GM23338 (cell line): ENCODE results near the gene PEPD. TPM values are rescaled to one million over a fixed set of nuclear protein-coding genes. Genes with fewer than 3 reads are reported as not detected.

Experiments
- ATAC-seq: fragments of 200-7000 bp; cut with Tn5 transposase; 3 replicates; pipeline ENCODE4 v1.9.1; 2020
- DNase-seq: peaks from one replicate; pipeline ENCODE4 v3.0.0-alpha.2; 2015; ENCODE audit warnings: low spot score
- H2AFZ ChIP-seq: fragments of 200-600 bp; sonication (generic); 2 replicates; pipeline ENCODE4 v1.8.0; 2016; ENCODE audit warnings: antibody characterized with exemption, mild to moderate bottlenecking, moderate library complexity
- H3F3A ChIP-seq: fragments of 200-600 bp; sonication (generic); replicated peaks from 2 replicates; pipeline ENCODE4 v1.8.0; 2017; ENCODE audit warnings: antibody characterized with exemption, mixed run types, low read depth
- H3K27ac ChIP-seq: fragments of 200-600 bp; sonication (generic); 2 replicates; pipeline ENCODE4 v1.6.1; 2016; ENCODE audit warnings: low read depth
- H3K27me3 ChIP-seq: fragments of 200-600 bp; sonication (generic); 2 replicates; pipeline ENCODE4 v1.8.0; 2016; ENCODE audit warnings: mild to moderate bottlenecking, mixed run types, moderate library complexity; ENCODE audit not compliant: insufficient read depth
- H3K36me3 ChIP-seq: fragments of 200-600 bp; sonication (generic); 2 replicates; pipeline ENCODE4 v1.8.0; 2016; ENCODE audit warnings: mild to moderate bottlenecking; ENCODE audit not compliant: insufficient read depth
- H3K4me1 ChIP-seq: fragments of 200-600 bp; sonication (generic); 2 replicates; pipeline ENCODE4 v1.8.0; 2016; ENCODE audit warnings: mild to moderate bottlenecking, moderate library complexity; ENCODE audit not compliant: insufficient read depth
- H3K4me2 ChIP-seq: fragments of 200-600 bp; sonication (generic); 2 replicates; pipeline ENCODE4 v1.7.1; 2017; ENCODE audit warnings: mixed run types
- H3K4me3 ChIP-seq: fragments of 200-600 bp; sonication (generic); 2 replicates; pipeline ENCODE4 v1.6.1; 2016; ENCODE audit warnings: mixed run types
- H3K79me2 ChIP-seq: fragments of 200-600 bp; sonication (generic); replicated peaks from 2 replicates; pipeline ENCODE4 v1.8.0; 2017; ENCODE audit warnings: mild to moderate bottlenecking; ENCODE audit not compliant: insufficient read depth
- H3K9me2 ChIP-seq: fragments of 200-600 bp; sonication (generic); 2 replicates; pipeline ENCODE4 v1.8.0; 2017; ENCODE audit not compliant: insufficient read depth
- H4K20me1 ChIP-seq: fragments of 200-600 bp; sonication (generic); replicated peaks from 2 replicates; pipeline ENCODE4 v1.8.0; 2017; ENCODE audit warnings: mild to moderate bottlenecking; ENCODE audit not compliant: insufficient read depth
- H3K27ac Mint-ChIP-seq: 2 replicates; pipeline ENCODE4 v1.8.0; 2020; ENCODE audit warnings: inconsistent platforms, mild to moderate bottlenecking, moderate library complexity, mixed read lengths
- H3K27me3 Mint-ChIP-seq: 3 replicates; pipeline ENCODE4 v1.8.0; 2022; ENCODE audit warnings: low read depth, mild to moderate bottlenecking, moderate library complexity, mixed read lengths, inconsistent platforms; ENCODE audit not compliant: insufficient read depth, poor library complexity
- H3K36me3 Mint-ChIP-seq: 3 replicates; pipeline ENCODE4 v1.8.0; 2021; ENCODE audit warnings: low read depth, mild to moderate bottlenecking, inconsistent platforms, moderate library complexity, mixed read lengths
- H3K4me1 Mint-ChIP-seq: 3 replicates; pipeline ENCODE4 v1.8.0; 2020; ENCODE audit warnings: mild to moderate bottlenecking, inconsistent platforms, mixed read lengths
- H3K4me3 Mint-ChIP-seq: 3 replicates; pipeline ENCODE4 v1.8.0; 2021; ENCODE audit warnings: moderate library complexity, mild to moderate bottlenecking, inconsistent platforms, mixed read lengths
- H3K9me3 Mint-ChIP-seq: 3 replicates; pipeline ENCODE4 v1.8.0; 2020; ENCODE audit warnings: moderate library complexity, mild to moderate bottlenecking, inconsistent platforms, mixed read lengths
- CREB1 ChIP-seq: fragments of 250-450 bp; sonication (Bioruptor Pico); IDR thresholded peaks from 2 replicates; pipeline ENCODE4 v1.5.0; 2020; ENCODE audit warnings: low read depth, mild to moderate bottlenecking, moderate library complexity
- JUNB ChIP-seq: IDR thresholded peaks from one replicate; pipeline ENCODE4 v1.6.1; 2016; ENCODE audit warnings: antibody characterized with exemption; ENCODE audit not compliant: unreplicated experiment
- NANOG ChIP-seq: IDR thresholded peaks from 2 replicates; pipeline ENCODE4 v1.6.1; 2016; ENCODE audit warnings: antibody characterized with exemption, borderline replicate concordance
- POLR2AphosphoS5 ChIP-seq: IDR thresholded peaks from 2 replicates; pipeline ENCODE4 v1.6.1; 2016; ENCODE audit warnings: antibody characterized with exemption, low read depth
- STAT1 ChIP-seq: IDR thresholded peaks from one replicate; pipeline ENCODE4 v1.6.1; 2016; ENCODE audit warnings: antibody characterized with exemption; ENCODE audit not compliant: unreplicated experiment
- ZNF114 ChIP-seq: fragments of 250-450 bp; sonication (Bioruptor Pico); IDR thresholded peaks from 2 replicates; pipeline ENCODE4 v1.5.0; 2020; ENCODE audit warnings: mild to moderate bottlenecking, moderate library complexity
- ZNF331 ChIP-seq: fragments of 250-450 bp; sonication (Bioruptor Pico); IDR thresholded peaks from 2 replicates; pipeline ENCODE4 v1.5.0; 2020; ENCODE audit warnings: low read depth, mild to moderate bottlenecking, moderate library complexity
- ZNF462 ChIP-seq: fragments of 250-450 bp; sonication (Bioruptor Pico); IDR thresholded peaks from 2 replicates; pipeline ENCODE4 v1.5.0; 2020; ENCODE audit warnings: mild to moderate bottlenecking, moderate library complexity
- polyA plus RNA-seq: library from polyadenylated mRNA; unstranded; fragments of >200 nt; fragmentation: Nextera tagmentation; extraction: Ambion mirVana; gene quantifications from 2 replicates; pipeline ENCODE4 v1.2.1, GENCODE V29; 2016
- total RNA-seq: library from RNA; depleted of rRNA; stranded (reverse); fragments of >200 nt; shearing (Covaris generic); gene quantifications from 2 replicates; pipeline ENCODE4 v1.2.3, GENCODE V29; 2014
- TF ChIP-seq, protein P1 (sequence below): IDR thresholded peaks from one replicate; pipeline ENCODE4 v1.6.1; 2018; ENCODE audit warnings: antibody characterized with exemption; ENCODE audit not compliant: unreplicated experiment
- TF ChIP-seq, protein P2 (sequence below), 2 experiments: fragments of 200-600 bp in 1 of 2; sonication (generic) in 1 of 2; conservative IDR thresholded peaks; 2 replicates each; pipeline versions ENCODE4 v1.5.1 to v1.6.1; 2016 to 2017; ENCODE audit warnings: antibody characterized with exemption in 2 of 2, low read depth in 2 of 2, mild to moderate bottlenecking in 2 of 2, moderate library complexity in 1 of 2

Gene PEPD
- total and polyA plus RNA-seq, 2 experiments from 2014 or later = 81.7 to 89.2 TPM

DNA sequence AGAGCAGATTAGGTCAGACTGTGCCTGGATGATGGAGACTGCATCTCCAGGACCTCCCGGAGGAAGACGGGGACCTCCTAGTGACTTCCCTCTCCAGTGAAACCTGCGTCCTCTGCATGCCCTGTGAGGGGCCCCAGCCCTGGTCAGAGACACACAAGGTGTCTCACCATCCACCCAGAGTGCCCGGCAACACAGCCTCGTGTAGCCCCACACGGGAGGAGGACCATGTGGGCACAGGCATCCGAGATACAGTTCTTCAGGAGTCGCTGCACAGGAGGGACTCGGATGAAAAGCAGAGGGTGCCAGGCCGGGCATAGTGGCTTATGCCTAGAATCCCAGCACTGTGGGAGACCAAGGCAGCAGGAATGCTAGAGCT is 64.8 kb downstream of the PEPD start:
- H3K27ac Mint-ChIP-seq = no peak overlapping the region
- H3K4me2 ChIP-seq = no peak overlapping the region
- H3K4me3 ChIP-seq = no peak overlapping the region
- TF ChIP-seq, protein P1, sequence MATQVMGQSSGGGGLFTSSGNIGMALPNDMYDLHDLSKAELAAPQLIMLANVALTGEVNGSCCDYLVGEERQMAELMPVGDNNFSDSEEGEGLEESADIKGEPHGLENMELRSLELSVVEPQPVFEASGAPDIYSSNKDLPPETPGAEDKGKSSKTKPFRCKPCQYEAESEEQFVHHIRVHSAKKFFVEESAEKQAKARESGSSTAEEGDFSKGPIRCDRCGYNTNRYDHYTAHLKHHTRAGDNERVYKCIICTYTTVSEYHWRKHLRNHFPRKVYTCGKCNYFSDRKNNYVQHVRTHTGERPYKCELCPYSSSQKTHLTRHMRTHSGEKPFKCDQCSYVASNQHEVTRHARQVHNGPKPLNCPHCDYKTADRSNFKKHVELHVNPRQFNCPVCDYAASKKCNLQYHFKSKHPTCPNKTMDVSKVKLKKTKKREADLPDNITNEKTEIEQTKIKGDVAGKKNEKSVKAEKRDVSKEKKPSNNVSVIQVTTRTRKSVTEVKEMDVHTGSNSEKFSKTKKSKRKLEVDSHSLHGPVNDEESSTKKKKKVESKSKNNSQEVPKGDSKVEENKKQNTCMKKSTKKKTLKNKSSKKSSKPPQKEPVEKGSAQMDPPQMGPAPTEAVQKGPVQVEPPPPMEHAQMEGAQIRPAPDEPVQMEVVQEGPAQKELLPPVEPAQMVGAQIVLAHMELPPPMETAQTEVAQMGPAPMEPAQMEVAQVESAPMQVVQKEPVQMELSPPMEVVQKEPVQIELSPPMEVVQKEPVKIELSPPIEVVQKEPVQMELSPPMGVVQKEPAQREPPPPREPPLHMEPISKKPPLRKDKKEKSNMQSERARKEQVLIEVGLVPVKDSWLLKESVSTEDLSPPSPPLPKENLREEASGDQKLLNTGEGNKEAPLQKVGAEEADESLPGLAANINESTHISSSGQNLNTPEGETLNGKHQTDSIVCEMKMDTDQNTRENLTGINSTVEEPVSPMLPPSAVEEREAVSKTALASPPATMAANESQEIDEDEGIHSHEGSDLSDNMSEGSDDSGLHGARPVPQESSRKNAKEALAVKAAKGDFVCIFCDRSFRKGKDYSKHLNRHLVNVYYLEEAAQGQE = no peak
- TF ChIP-seq, protein P2, sequence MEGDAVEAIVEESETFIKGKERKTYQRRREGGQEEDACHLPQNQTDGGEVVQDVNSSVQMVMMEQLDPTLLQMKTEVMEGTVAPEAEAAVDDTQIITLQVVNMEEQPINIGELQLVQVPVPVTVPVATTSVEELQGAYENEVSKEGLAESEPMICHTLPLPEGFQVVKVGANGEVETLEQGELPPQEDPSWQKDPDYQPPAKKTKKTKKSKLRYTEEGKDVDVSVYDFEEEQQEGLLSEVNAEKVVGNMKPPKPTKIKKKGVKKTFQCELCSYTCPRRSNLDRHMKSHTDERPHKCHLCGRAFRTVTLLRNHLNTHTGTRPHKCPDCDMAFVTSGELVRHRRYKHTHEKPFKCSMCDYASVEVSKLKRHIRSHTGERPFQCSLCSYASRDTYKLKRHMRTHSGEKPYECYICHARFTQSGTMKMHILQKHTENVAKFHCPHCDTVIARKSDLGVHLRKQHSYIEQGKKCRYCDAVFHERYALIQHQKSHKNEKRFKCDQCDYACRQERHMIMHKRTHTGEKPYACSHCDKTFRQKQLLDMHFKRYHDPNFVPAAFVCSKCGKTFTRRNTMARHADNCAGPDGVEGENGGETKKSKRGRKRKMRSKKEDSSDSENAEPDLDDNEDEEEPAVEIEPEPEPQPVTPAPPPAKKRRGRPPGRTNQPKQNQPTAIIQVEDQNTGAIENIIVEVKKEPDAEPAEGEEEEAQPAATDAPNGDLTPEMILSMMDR (conservative IDR thresholded peaks at IDR 0.05; ENCODE audit: low read depth in 2 of 2) = no peak
- no peak for TF ChIP-seq ZNF462 (CRISPR knock-in tag)
- TF ChIP-seq ZNF331 (CRISPR knock-in tag) = no peak
- TF ChIP-seq STAT1 = no peak
- TF ChIP-seq CREB1 = no peak
- no peak for TF ChIP-seq POLR2AphosphoS5
- TF ChIP-seq NANOG = no peak
- no peak for TF ChIP-seq ZNF114 (CRISPR knock-in tag)
- TF ChIP-seq JUNB = no peak
- H3K36me3 Mint-ChIP-seq = no peaks in the 10 kb centered on the region
- no peaks in the 10 kb centered on the region for H3K9me3 Mint-ChIP-seq
- no peak for ATAC-seq
- no peaks in the 10 kb centered on the region for H3F3A ChIP-seq
- no peaks in the 10 kb centered on the region for H3K36me3 ChIP-seq
- no peaks in the 10 kb centered on the region for H3K9me2 ChIP-seq
- H3K27ac ChIP-seq = no peak overlapping the region
- H3K27me3 ChIP-seq = no peaks in the 10 kb centered on the region
- no peaks in the 10 kb centered on the region for H3K4me1 ChIP-seq
- no peaks in the 10 kb centered on the region for H3K4me1 Mint-ChIP-seq
- no peak overlapping the region for H3K4me3 Mint-ChIP-seq
- H4K20me1 ChIP-seq = no peaks in the 10 kb centered on the region
- no peak for DNase-seq
- H2AFZ ChIP-seq = no peak overlapping the region
- H3K79me2 ChIP-seq = no peaks in the 10 kb centered on the region
- H3K27me3 Mint-ChIP-seq = no peaks in the 10 kb centered on the region
